Measurements from ENCODE around the gene EYS. TPM values are rescaled to one million over a fixed set of nuclear protein-coding genes. Genes with fewer than 3 reads are reported as not detected.

EYS gene
- total and polyA plus RNA-seq, 2 donors from 2014 or later: not detected

DNA sequence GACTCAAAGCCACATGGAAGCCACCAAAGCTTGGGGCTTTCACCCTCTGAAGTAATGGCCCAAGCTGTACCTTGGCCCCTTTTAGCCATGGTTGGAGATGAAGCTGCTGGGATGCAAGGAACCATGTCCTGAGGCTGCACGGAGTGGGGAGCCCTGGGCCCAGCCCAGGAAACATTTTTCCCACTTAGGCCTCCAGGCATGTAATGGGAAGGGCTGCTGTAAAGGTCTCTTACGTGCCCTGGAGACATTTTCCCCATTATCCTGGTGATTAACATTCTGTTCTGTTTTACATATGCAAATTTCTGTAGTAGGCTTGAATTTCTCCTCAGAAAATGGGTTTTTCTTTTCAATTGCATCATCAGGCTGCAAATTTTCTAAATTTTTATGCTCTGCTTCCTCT lies 558.2 kb downstream of the EYS start:
- intact Hi-C loops (cut with DNase I): no loop called here
- Histone ChIP-seq H3K9me3 (ENCODE audit: control insufficient read depth in 2 of 3, insufficient read depth in 1 of 3, low read length in 3 of 3) (peaks cover 0 to 5% (median 0%) of the 10 kb centered on the region in 3 donors), H3K27ac (ENCODE audit: low read depth in 2 of 2, low read length in 2 of 2) (no peak overlapping the region), H3K4me1 (ENCODE audit: control insufficient read depth in 2 of 3, insufficient read depth in 2 of 3, low read depth in 1 of 3, low read length in 3 of 3) (no peaks in the 10 kb centered on the region), H3K9ac (ENCODE audit: low read length in 3 of 3) (no peak overlapping the region), H3K4me3 (ENCODE audit: low read length in 3 of 3) (no peak overlapping the region), H3K27me3 (ENCODE audit: control insufficient read depth, insufficient read depth, low read length) (no peaks in the 10 kb centered on the region), H3K36me3 (ENCODE audit: control insufficient read depth in 2 of 3, insufficient read depth in 3 of 3, low read length in 3 of 3) (no peaks in the 10 kb centered on the region)
- FAIRE-seq (no peak), DNase-seq (no peak)
- TF ChIP-seq, protein P1, sequence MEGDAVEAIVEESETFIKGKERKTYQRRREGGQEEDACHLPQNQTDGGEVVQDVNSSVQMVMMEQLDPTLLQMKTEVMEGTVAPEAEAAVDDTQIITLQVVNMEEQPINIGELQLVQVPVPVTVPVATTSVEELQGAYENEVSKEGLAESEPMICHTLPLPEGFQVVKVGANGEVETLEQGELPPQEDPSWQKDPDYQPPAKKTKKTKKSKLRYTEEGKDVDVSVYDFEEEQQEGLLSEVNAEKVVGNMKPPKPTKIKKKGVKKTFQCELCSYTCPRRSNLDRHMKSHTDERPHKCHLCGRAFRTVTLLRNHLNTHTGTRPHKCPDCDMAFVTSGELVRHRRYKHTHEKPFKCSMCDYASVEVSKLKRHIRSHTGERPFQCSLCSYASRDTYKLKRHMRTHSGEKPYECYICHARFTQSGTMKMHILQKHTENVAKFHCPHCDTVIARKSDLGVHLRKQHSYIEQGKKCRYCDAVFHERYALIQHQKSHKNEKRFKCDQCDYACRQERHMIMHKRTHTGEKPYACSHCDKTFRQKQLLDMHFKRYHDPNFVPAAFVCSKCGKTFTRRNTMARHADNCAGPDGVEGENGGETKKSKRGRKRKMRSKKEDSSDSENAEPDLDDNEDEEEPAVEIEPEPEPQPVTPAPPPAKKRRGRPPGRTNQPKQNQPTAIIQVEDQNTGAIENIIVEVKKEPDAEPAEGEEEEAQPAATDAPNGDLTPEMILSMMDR (IDR thresholded peaks at IDR 0.05; ENCODE audit: borderline replicate concordance, extremely low read depth, insufficient read depth): no peak

DNA sequence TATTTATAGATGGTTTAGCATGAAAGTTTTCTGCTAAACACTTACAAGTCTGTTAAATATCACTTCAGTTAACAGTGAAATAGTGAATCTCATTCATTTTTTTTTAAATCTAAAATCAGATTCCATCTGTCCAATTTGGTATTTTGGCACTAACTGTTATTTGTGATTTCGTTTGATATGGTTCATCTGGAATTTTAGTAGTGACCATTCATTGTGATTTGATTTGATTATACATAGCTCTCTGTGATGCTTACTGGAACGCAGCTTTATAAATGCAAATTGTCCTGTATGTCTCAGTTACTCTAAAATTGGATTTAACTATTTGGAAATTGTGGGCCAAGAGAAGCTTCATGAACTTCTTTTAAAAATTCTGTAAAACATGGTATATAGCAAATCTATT lies 571.5 kb downstream of the EYS start:
- Histone ChIP-seq H3K4me3 (ENCODE audit: low read length in 3 of 3) (no peak overlapping the region), H3K9me3 (ENCODE audit: control insufficient read depth in 2 of 3, insufficient read depth in 1 of 3, low read length in 3 of 3) (no peaks in the 10 kb centered on the region), H3K27ac (ENCODE audit: low read depth in 2 of 2, low read length in 2 of 2) (no peak overlapping the region), H3K9ac (ENCODE audit: low read length in 3 of 3) (no peak overlapping the region), H3K4me1 (ENCODE audit: control insufficient read depth in 2 of 3, insufficient read depth in 2 of 3, low read depth in 1 of 3, low read length in 3 of 3) (no peaks in the 10 kb centered on the region), H3K36me3 (ENCODE audit: control insufficient read depth in 2 of 3, insufficient read depth in 3 of 3, low read length in 3 of 3) (no peaks in the 10 kb centered on the region), H3K27me3 (ENCODE audit: control insufficient read depth, insufficient read depth, low read length) (no peaks in the 10 kb centered on the region)
- no peak for FAIRE-seq
- intact Hi-C loops (cut with DNase I): no loop called here
- DNase-seq: no peak
- TF ChIP-seq, protein P1 (IDR thresholded peaks at IDR 0.05; ENCODE audit: borderline replicate concordance, extremely low read depth, insufficient read depth): no peak

DNA sequence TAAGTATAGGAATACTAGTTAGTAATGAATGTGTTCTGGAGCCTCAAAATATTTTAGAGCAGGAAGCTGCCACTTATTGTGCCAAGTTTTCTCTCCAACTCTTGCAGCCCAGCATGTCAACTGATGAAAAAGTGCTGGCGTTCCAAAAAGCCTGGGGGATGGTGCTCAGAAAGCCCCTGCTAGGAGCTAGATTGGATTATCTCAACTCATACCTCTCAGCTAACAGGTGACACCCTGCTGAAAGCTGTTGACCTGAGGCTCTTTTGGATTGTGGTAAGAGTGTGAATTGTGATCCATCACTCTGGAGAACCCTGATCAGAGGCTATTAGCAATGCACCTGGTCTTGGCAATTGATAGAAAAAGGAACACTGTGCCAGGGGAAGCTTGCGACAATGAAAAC lies 580.4 kb downstream of the EYS start:
- no peaks in the 10 kb centered on the region for H3K27me3 ChIP-seq (ENCODE audit: control insufficient read depth, insufficient read depth, low read length)
- intact Hi-C loops (cut with DNase I): no loop called here
- H3K27ac ChIP-seq (ENCODE audit: low read depth in 2 of 2, low read length in 2 of 2): no peak overlapping the region
- FAIRE-seq (no peak), DNase-seq (no peak)
- H3K4me3 ChIP-seq (ENCODE audit: low read length in 3 of 3): no peak overlapping the region
- TF ChIP-seq, protein P1 (IDR thresholded peaks at IDR 0.05; ENCODE audit: borderline replicate concordance, extremely low read depth, insufficient read depth): no peak
- no peaks in the 10 kb centered on the region for H3K9me3 ChIP-seq (ENCODE audit: control insufficient read depth in 2 of 3, insufficient read depth in 1 of 3, low read length in 3 of 3)
- no peak overlapping the region for H3K9ac ChIP-seq (ENCODE audit: low read length in 3 of 3)
- H3K4me1 ChIP-seq (ENCODE audit: control insufficient read depth in 2 of 3, insufficient read depth in 2 of 3, low read depth in 1 of 3, low read length in 3 of 3): no peaks in the 10 kb centered on the region
- H3K36me3 ChIP-seq (ENCODE audit: control insufficient read depth in 2 of 3, insufficient read depth in 3 of 3, low read length in 3 of 3): no peaks in the 10 kb centered on the region

DNA sequence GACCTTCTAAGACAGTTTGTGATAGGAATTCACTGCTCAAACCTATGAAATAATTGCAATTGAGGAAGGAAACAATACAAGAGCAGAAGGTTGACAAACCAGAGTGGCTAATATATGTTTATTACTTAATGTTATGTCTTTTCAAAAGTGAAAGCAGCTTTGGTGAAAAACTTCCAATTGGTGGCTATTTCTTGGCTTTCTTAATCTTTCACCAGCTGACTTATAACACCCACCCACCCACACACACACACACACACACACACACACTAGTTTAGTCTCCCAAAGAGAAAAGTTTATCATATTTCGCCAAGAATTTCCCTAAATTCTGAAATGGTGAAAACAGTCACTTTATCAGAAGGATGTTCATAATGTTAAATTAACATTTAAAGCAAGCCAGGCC lies 583.5 kb downstream of the EYS start:
- TF ChIP-seq, protein P1 (IDR thresholded peaks at IDR 0.05; ENCODE audit: borderline replicate concordance, extremely low read depth, insufficient read depth): no peak
- H3K4me3 ChIP-seq (ENCODE audit: low read length in 3 of 3): no peak overlapping the region
- H3K27ac ChIP-seq (ENCODE audit: low read depth in 2 of 2, low read length in 2 of 2): no peak overlapping the region
- no peaks in the 10 kb centered on the region for H3K36me3 ChIP-seq (ENCODE audit: control insufficient read depth in 2 of 3, insufficient read depth in 3 of 3, low read length in 3 of 3)
- intact Hi-C loops (cut with DNase I): no loop called here
- no peaks in the 10 kb centered on the region for H3K27me3 ChIP-seq (ENCODE audit: control insufficient read depth, insufficient read depth, low read length)
- no peaks in the 10 kb centered on the region for H3K9me3 ChIP-seq (ENCODE audit: control insufficient read depth in 2 of 3, insufficient read depth in 1 of 3, low read length in 3 of 3)
- no peaks in the 10 kb centered on the region for H3K4me1 ChIP-seq (ENCODE audit: control insufficient read depth in 2 of 3, insufficient read depth in 2 of 3, low read depth in 1 of 3, low read length in 3 of 3)
- H3K9ac ChIP-seq (ENCODE audit: low read length in 3 of 3): no peak overlapping the region
- DNase-seq (peak in 1 of 5 donors; percentile 15), FAIRE-seq (no peak)

All from kidney (tissue), 14 donors.